ENCODE measurements around the gene BANP.
A peak's percentile ranks its signal among the peaks of the same experiment; 100 is the strongest.
"Not testable (repeated sequence)": the region's sequence is repeated elsewhere in the genome, so short reads cannot be mapped to it uniquely, and the experiment has no call there.

Gene BANP

GRCh38 chr16:87927195-87927562 is 24.1 kb upstream of the BANP start:
- no peak for DNase-seq

- no peak for DNase-seq
Observed at GRCh38 chr16:87929986-87930385, 21.2 kb upstream of the BANP start.

GRCh38 chr16:87930456-87930855 is 20.8 kb upstream of the BANP start:
- DNase-seq = no peak

GRCh38 chr16:87931504-87931903 is 19.7 kb upstream of the BANP start:
- DNase-seq = no peak

GRCh38 chr16:87932475-87933139 is 18.6 kb upstream of the BANP start:
- DNase-seq = not testable (repeated sequence)

- DNase-seq = no peak
Observed at GRCh38 chr16:87933140-87933495, 18.1 kb upstream of the BANP start.

- not testable (repeated sequence) for DNase-seq
Observed at GRCh38 chr16:87934752-87935425, 16.3 kb upstream of the BANP start.

- not testable (repeated sequence) for DNase-seq
Observed at GRCh38 chr16:87936016-87936374, 15.2 kb upstream of the BANP start.

- DNase-seq = no peak
Observed at GRCh38 chr16:87936375-87937230, 14.6 kb upstream of the BANP start, which contains the start of gene CA5A. Gene CA5A, minus strand, starts transcription at chr16:87936529. Its CDS starts 79 bp downstream, at chr16:87936450.

- not testable (repeated sequence) for DNase-seq
Observed at GRCh38 chr16:87937231-87937542, 14.0 kb upstream of the BANP start.

- no peak for DNase-seq
Observed at GRCh38 chr16:87938412-87938949, 12.8 kb upstream of the BANP start.

GRCh38 chr16:87939562-87940423 is 11.4 kb upstream of the BANP start:
- no peak for DNase-seq

- DNase-seq = no peak
Observed at GRCh38 chr16:87942680-87943079, 8.6 kb upstream of the BANP start.

- DNase-seq = peak; percentile 65
Observed at GRCh38 chr16:87945351-87946042, 5.7 kb upstream of the BANP start.

- no peak for DNase-seq
Observed at GRCh38 chr16:87946596-87947347, 4.5 kb upstream of the BANP start.

- no peak for DNase-seq
Observed at GRCh38 chr16:87947356-87948118, 3.7 kb upstream of the BANP start.

GRCh38 chr16:87948119-87948545 is 3.1 kb upstream of the BANP start:
- DNase-seq = no peak

GRCh38 chr16:87948735-87949070 is 2.5 kb upstream of the BANP start:
- no peak for DNase-seq

GRCh38 chr16:87949071-87949744 is 2.0 kb upstream of the BANP start:
- DNase-seq = no peak
